Measurements from ENCODE around the gene DCANP1.
A peak's percentile ranks its signal among the peaks of the same experiment; 100 is the strongest.

DCANP1 gene

GRCh38 chr5:135426102-135427082, 20.8 kb downstream of the DCANP1 start:
- DNase-seq (ENCODE audit: low spot score) (no peak), ATAC-seq (ENCODE audit: low read depth) (peak; percentile 95)
- Histone ChIP-seq H3K27ac (ENCODE audit: poor library complexity, severe bottlenecking) (no peak overlapping the region), H3K36me3 (ENCODE audit: low read depth) (no peaks in the 10 kb centered on the region), H3K4me3 (ENCODE audit: severe bottlenecking) (no peak overlapping the region), H3K4me1 (ENCODE audit: insufficient read depth, poor library complexity, severe bottlenecking) (no peaks in the 10 kb centered on the region), H3K9me3 (ENCODE audit: severe bottlenecking) (no peaks in the 10 kb centered on the region), H3K27me3 (ENCODE audit: insufficient read depth, poor library complexity, severe bottlenecking) (peaks cover 3% of the 10 kb centered on the region)
- TF ChIP-seq, protein P1, sequence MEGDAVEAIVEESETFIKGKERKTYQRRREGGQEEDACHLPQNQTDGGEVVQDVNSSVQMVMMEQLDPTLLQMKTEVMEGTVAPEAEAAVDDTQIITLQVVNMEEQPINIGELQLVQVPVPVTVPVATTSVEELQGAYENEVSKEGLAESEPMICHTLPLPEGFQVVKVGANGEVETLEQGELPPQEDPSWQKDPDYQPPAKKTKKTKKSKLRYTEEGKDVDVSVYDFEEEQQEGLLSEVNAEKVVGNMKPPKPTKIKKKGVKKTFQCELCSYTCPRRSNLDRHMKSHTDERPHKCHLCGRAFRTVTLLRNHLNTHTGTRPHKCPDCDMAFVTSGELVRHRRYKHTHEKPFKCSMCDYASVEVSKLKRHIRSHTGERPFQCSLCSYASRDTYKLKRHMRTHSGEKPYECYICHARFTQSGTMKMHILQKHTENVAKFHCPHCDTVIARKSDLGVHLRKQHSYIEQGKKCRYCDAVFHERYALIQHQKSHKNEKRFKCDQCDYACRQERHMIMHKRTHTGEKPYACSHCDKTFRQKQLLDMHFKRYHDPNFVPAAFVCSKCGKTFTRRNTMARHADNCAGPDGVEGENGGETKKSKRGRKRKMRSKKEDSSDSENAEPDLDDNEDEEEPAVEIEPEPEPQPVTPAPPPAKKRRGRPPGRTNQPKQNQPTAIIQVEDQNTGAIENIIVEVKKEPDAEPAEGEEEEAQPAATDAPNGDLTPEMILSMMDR (IDR thresholded peaks at IDR 0.05; ENCODE audit: poor library complexity, severe bottlenecking): peak; percentile 96

DNA sequence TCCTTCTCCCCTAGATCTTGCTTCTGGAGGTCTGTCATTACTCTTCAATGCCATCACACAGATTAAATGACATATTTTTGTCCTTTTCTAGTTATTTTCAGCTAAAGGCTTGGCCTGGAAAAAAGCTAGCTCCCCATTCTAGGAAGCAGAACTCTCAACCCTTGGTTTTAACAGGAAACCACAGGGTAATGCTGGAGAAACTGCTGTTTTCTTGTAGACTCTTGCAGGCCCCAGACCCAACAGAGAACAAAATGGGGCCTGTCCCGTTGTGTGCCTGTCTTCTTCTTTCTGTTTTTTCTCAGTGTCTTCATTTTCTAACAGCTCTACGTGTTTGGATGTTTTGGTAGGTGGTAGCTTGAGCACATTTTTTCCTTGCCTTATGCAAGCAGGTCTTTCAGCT, 21.5 kb downstream of the DCANP1 start:
- Histone ChIP-seq H3K27ac (ENCODE audit: poor library complexity, severe bottlenecking) (no peak overlapping the region), H3K4me3 (ENCODE audit: severe bottlenecking) (no peak overlapping the region), H3K27me3 (ENCODE audit: insufficient read depth, poor library complexity, severe bottlenecking) (peaks cover 3% of the 10 kb centered on the region), H3K4me1 (ENCODE audit: insufficient read depth, poor library complexity, severe bottlenecking) (no peaks in the 10 kb centered on the region), H3K9me3 (ENCODE audit: severe bottlenecking) (no peaks in the 10 kb centered on the region), H3K36me3 (ENCODE audit: low read depth) (no peaks in the 10 kb centered on the region)
- ATAC-seq (ENCODE audit: low read depth): no peak
- TF ChIP-seq, protein P1 (IDR thresholded peaks at IDR 0.05; ENCODE audit: poor library complexity, severe bottlenecking): no peak
- no peak for DNase-seq (ENCODE audit: low spot score)

GRCh38 chr5:135423846-135424168, 23.3 kb downstream of the DCANP1 start:
- Histone ChIP-seq H3K27ac (ENCODE audit: poor library complexity, severe bottlenecking) (no peak overlapping the region), H3K4me1 (ENCODE audit: insufficient read depth, poor library complexity, severe bottlenecking) (no peaks in the 10 kb centered on the region), H3K27me3 (ENCODE audit: insufficient read depth, poor library complexity, severe bottlenecking) (peaks cover 6% of the 10 kb centered on the region), H3K9me3 (ENCODE audit: severe bottlenecking) (no peaks in the 10 kb centered on the region), H3K4me3 (ENCODE audit: severe bottlenecking) (no peak overlapping the region), H3K36me3 (ENCODE audit: low read depth) (no peaks in the 10 kb centered on the region)
- DNase-seq (ENCODE audit: low spot score) (no peak), ATAC-seq (ENCODE audit: low read depth) (no peak)
- TF ChIP-seq, protein P1 (IDR thresholded peaks at IDR 0.05; ENCODE audit: poor library complexity, severe bottlenecking): no peak

- no peak for ATAC-seq (ENCODE audit: low read depth)
- TF ChIP-seq, protein P1 (IDR thresholded peaks at IDR 0.05; ENCODE audit: poor library complexity, severe bottlenecking): no peak
- DNase-seq (ENCODE audit: low spot score): no peak
- H3K27ac ChIP-seq (ENCODE audit: poor library complexity, severe bottlenecking): no peak overlapping the region
- H3K27me3 ChIP-seq (ENCODE audit: insufficient read depth, poor library complexity, severe bottlenecking): peaks cover 11% of the 10 kb centered on the region
- H3K4me1 ChIP-seq (ENCODE audit: insufficient read depth, poor library complexity, severe bottlenecking): no peaks in the 10 kb centered on the region
- no peaks in the 10 kb centered on the region for H3K9me3 ChIP-seq (ENCODE audit: severe bottlenecking)
- no peak overlapping the region for H3K4me3 ChIP-seq (ENCODE audit: severe bottlenecking)
- no peaks in the 10 kb centered on the region for H3K36me3 ChIP-seq (ENCODE audit: low read depth)
Measured at GRCh38 chr5:135423146-135423845, 23.9 kb downstream of the DCANP1 start.
